Activated naive CD8-positive, alpha-beta T cell (primary cell): ENCODE results near the gene MRPS16.
"Not testable (repeated sequence)": the region's sequence is repeated elsewhere in the genome, so short reads cannot be mapped to it uniquely, and the experiment has no call there.

Experiments used
- H3K27ac Mint-ChIP-seq: one replicate; pipeline ENCODE4 v1.8.0; 2021; ENCODE audit warnings: mixed read lengths
- H3K27me3 Mint-ChIP-seq: one replicate; pipeline ENCODE4 v1.8.0; 2021; ENCODE audit warnings: mixed read lengths
- H3K36me3 Mint-ChIP-seq: one replicate; pipeline ENCODE4 v1.8.0; 2021; ENCODE audit warnings: mixed read lengths
- H3K4me1 Mint-ChIP-seq: one replicate; pipeline ENCODE4 v1.8.0; 2021; ENCODE audit warnings: low read depth, mixed read lengths
- H3K4me3 Mint-ChIP-seq: one replicate; pipeline ENCODE4 v1.8.0; 2021; ENCODE audit warnings: mild to moderate bottlenecking, mixed read lengths
- H3K9me3 Mint-ChIP-seq: one replicate; pipeline ENCODE4 v1.8.0; 2021; ENCODE audit warnings: low read depth, mixed read lengths

MRPS16 gene

GRCh38 chr10:73252445-73253224 lies at the start of gene MRPS16:
Gene MRPS16, minus strand, starts transcription at chr10:73252644. Its CDS starts 162 bp downstream, at chr10:73252482.
- H3K27me3 Mint-ChIP-seq, result no peaks in the 10 kb centered on the region
- H3K27ac Mint-ChIP-seq, result peak within 1 kb of the TSS; percentile 99
- no peaks in the 10 kb centered on the region for H3K9me3 Mint-ChIP-seq
- peaks cover 6% of the 10 kb centered on the region for H3K36me3 Mint-ChIP-seq
- H3K4me3 Mint-ChIP-seq, result peak within 1 kb of the TSS; percentile 96
- H3K4me1 Mint-ChIP-seq, result peaks cover 24% of the 10 kb centered on the region

DNA sequence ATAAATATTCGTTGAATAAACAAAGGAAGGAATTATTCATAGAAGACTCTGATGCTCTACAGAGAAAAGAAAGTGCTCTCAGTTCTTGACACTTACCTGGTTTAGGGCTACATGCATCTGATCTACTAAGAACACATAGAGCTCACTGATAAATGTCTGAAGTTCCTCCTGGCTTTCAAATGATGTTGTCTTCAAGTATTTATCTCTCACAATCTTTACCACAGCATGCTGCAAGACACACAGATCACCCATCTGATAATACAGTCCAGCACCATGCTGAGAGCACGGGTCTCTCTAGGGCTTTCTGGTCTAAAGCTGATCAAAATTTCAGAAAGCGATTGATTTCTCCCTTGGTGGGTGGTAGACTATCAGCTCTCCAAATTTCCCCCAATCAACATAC lies 44.5 kb upstream of the MRPS16 start:
- H3K4me3 Mint-ChIP-seq, result no peak overlapping the region
- H3K27ac Mint-ChIP-seq, result no peak overlapping the region
- no peaks in the 10 kb centered on the region for H3K4me1 Mint-ChIP-seq
- no peaks in the 10 kb centered on the region for H3K36me3 Mint-ChIP-seq
- no peaks in the 10 kb centered on the region for H3K27me3 Mint-ChIP-seq
- no peaks in the 10 kb centered on the region for H3K9me3 Mint-ChIP-seq

- no peak overlapping the region for H3K27ac Mint-ChIP-seq
- H3K4me3 Mint-ChIP-seq, result no peak overlapping the region
- no peaks in the 10 kb centered on the region for H3K9me3 Mint-ChIP-seq
- no peaks in the 10 kb centered on the region for H3K4me1 Mint-ChIP-seq
- peaks cover 10% of the 10 kb centered on the region for H3K36me3 Mint-ChIP-seq
- H3K27me3 Mint-ChIP-seq, result no peaks in the 10 kb centered on the region
Observed at GRCh38 chr10:73293461-73293860, 41.0 kb upstream of the MRPS16 start.

GRCh38 chr10:73289958-73290357 lies 37.5 kb upstream of the MRPS16 start:
- no peaks in the 10 kb centered on the region for H3K27me3 Mint-ChIP-seq
- no peaks in the 10 kb centered on the region for H3K9me3 Mint-ChIP-seq
- no peak overlapping the region for H3K27ac Mint-ChIP-seq
- H3K36me3 Mint-ChIP-seq, result peaks cover 13% of the 10 kb centered on the region
- H3K4me1 Mint-ChIP-seq, result no peaks in the 10 kb centered on the region
- H3K4me3 Mint-ChIP-seq, result no peak overlapping the region

DNA sequence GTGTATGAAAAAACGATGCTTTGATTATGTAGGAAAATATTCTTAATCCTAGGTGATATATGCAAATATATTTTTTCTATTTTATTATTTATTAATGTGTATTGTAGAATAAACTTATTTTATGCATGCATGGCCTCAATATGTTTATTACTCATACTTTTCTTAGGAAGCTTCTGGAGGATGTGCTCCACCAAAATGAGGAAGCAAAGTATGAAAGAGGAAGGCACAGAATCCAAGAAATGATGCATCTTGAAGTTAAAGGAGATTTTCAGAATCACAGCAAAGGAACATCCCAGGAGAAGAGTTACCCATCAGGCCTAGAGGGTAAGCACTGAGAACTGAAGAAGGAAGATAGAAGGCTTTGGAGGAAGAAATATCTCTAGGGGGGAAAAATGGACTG lies 35.0 kb upstream of the MRPS16 start:
- Mint-ChIP-seq H3K4me3 (no peak overlapping the region), H3K36me3 (peaks cover 13% of the 10 kb centered on the region), H3K4me1 (no peaks in the 10 kb centered on the region), H3K9me3 (no peaks in the 10 kb centered on the region), H3K27ac (no peak overlapping the region), H3K27me3 (no peaks in the 10 kb centered on the region)

DNA sequence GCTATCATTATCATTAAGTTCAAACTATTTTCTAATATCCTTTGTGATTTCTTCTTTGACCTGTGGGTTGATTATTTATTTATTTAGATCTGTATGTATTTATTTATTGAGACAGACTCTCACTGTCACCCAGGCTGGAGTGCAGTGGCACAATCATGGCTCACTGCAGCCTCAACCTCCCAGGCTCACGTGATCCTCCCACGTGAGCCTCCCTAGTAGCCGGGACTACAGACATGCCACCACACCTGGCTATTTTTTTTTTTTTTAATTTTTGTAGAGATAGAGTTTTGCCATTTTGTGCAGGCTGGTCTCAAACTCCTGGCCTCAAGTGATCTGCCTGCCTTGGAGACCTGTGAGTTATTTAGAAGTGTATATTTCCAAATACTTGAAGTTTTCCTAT lies 28.7 kb upstream of the MRPS16 start:
- Mint-ChIP-seq H3K4me3 (no peak overlapping the region), H3K9me3 (no peaks in the 10 kb centered on the region), H3K27ac (no peak overlapping the region), H3K36me3 (peaks cover 6% of the 10 kb centered on the region), H3K27me3 (no peaks in the 10 kb centered on the region), H3K4me1 (no peaks in the 10 kb centered on the region)

- Mint-ChIP-seq H3K9me3 (no peaks in the 10 kb centered on the region), H3K27ac (no peak overlapping the region), H3K27me3 (no peaks in the 10 kb centered on the region), H3K36me3 (no peaks in the 10 kb centered on the region), H3K4me3 (no peak overlapping the region), H3K4me1 (no peaks in the 10 kb centered on the region)
Observed at GRCh38 chr10:73264423-73264822, 12.0 kb upstream of the MRPS16 start.

DNA sequence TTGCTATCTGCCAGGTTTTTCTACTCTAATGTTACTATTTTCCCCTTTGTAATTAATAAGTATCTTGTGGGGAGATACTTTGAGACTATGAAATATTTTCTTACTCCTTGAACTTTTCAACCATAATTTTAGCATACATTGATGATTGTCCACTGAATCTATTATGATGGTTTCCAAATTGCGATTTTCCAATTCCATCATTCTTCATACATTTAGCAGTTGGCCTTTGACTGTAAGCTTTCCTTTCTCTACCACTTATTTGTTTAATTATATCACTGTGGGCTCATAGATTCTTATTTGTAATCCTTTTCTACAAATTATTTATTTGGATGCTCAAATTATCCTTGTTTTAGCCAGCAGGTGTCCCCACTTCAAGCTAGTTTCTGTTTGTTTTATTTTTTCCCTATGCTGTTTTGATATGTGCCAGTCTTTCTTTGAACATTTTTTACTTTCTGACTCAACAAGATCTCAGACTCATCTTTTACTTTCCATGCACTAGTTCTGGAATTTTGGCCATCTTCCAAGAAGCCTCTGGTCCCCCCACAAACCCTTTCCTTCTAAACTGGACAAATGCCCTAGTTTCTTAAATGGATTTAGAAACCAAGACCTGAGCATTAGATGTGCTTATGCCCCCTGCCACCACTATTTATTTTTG lies 11.4 kb upstream of the MRPS16 start:
- Mint-ChIP-seq H3K4me1 (no peaks in the 10 kb centered on the region), H3K9me3 (no peaks in the 10 kb centered on the region), H3K4me3 (no peak overlapping the region), H3K27ac (no peak overlapping the region), H3K36me3 (no peaks in the 10 kb centered on the region), H3K27me3 (no peaks in the 10 kb centered on the region)

DNA sequence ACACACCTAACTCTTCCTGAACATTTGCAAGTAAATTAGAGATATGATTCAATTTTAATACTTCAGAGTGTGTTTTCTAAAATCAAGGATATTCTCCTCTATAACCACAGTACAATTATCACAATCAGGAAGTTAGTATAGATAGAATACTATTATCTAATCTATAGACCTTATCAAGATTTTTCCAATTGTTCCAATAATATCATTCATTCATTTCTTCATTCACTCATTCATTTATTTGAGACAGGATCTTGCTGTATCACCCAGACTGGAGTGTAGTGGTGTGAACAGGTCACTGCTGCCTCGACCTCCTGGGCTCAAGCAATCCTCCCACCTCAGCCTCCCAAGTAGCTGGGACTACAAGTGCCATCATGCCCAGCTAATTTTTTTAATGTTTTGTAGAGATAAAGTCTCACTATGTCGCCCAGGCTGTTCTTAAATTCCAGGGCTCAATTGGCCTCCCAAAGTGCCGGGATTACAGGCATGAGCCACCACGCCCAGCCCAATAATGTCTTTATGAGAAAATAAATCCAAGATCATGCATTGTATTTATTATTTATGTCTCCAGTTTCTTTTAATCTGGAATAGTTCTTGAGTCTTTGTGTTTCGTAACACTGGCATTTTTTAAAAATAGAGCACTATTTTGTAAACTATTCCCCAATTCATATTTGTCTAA lies 10.6 kb upstream of the MRPS16 start:
- no peak overlapping the region for H3K27ac Mint-ChIP-seq
- H3K9me3 Mint-ChIP-seq, result no peaks in the 10 kb centered on the region
- H3K36me3 Mint-ChIP-seq, result no peaks in the 10 kb centered on the region
- no peak overlapping the region for H3K4me3 Mint-ChIP-seq
- H3K4me1 Mint-ChIP-seq, result no peaks in the 10 kb centered on the region
- no peaks in the 10 kb centered on the region for H3K27me3 Mint-ChIP-seq

DNA sequence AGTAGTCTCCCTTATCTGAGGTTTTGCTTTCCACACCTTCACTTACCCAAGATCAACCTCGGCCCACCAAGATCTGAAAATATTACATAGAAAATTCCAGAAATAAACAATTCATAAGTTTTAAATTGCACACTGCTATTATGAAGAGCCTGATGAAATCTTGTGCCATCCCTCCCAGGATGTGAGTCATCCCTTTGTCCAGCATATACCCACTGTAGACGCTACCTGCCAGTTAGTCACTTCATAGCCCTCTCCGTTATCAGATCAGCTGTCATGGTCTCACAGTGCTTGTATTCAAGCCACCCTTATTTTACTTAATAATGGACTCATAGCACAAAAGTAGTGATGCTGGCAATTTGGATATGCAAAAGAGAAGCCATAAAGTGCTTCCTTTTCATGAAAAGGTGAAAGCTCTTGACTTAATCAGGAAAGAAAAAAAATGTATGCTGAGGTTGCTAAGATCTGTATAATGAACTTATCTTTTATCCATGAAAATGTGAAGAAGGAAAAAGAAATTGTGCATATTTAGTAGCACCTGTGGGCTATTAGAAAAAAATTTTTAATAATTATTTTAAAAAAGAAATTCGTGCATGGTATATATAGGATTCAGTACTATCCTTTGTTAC lies 9.8 kb upstream of the MRPS16 start:
- no peaks in the 10 kb centered on the region for H3K27me3 Mint-ChIP-seq
- H3K4me3 Mint-ChIP-seq, result no peak overlapping the region
- no peaks in the 10 kb centered on the region for H3K4me1 Mint-ChIP-seq
- H3K9me3 Mint-ChIP-seq, result no peaks in the 10 kb centered on the region
- H3K27ac Mint-ChIP-seq, result no peak overlapping the region
- H3K36me3 Mint-ChIP-seq, result no peaks in the 10 kb centered on the region

DNA sequence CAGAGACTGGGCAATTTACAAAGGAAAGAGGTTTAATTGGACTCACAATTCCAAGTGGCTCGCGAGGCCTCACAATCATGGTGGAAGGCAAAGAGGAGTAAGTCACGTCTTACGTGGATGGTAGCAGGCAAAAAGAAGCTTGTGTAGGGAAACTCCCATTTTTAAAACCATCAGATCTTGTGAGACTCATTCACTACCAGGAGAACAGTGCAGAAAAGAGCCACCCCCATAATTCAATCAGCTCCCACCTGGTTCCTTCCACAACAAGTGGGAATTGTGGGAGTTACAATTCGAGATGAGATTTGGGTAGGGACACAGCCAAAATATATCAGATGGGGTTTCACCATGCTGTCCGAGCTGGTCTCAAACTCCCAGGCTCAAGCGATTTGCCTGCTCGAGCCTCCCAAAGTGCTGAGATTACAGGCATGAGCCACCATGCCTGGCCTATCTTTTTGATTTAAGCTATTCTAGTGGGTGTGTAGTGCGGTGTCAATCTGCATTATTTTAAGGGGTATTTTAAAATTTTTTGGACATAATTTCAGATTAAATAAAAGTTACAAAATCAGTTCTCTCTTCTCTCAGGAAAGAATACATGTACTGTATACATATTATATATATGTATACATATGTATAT lies 9.0 kb upstream of the MRPS16 start:
- H3K27me3 Mint-ChIP-seq, result no peaks in the 10 kb centered on the region
- H3K4me1 Mint-ChIP-seq, result no peaks in the 10 kb centered on the region
- H3K27ac Mint-ChIP-seq, result no peak overlapping the region
- H3K9me3 Mint-ChIP-seq, result no peaks in the 10 kb centered on the region
- H3K4me3 Mint-ChIP-seq, result no peak overlapping the region
- no peaks in the 10 kb centered on the region for H3K36me3 Mint-ChIP-seq

DNA sequence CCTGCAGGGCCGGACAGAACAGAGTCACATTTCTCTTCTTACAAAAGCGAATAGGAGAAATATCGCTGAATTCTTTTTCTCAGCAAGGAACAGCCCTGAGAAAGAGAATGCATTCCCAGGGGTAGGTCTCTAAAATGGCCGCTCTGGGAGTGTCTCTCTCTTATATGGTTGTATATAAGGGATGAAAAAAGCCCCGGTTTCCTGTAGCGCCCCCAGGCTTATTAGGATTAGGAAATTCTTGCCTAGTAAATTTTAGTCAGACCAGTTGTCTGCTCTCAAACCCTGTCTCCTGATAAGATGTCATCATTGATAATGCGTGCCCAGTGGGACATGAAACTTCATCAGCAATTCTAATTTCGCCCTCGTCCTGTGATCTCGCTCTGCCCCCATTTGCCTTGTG lies 6.2 kb upstream of the MRPS16 start:
- not testable (repeated sequence) for H3K9me3 Mint-ChIP-seq, H3K4me1 Mint-ChIP-seq, H3K36me3 Mint-ChIP-seq, H3K4me3 Mint-ChIP-seq, H3K27me3 Mint-ChIP-seq, H3K27ac Mint-ChIP-seq

- peak overlapping the region; percentile 96 for H3K4me3 Mint-ChIP-seq
- H3K9me3 Mint-ChIP-seq, result no peaks in the 10 kb centered on the region
- H3K27ac Mint-ChIP-seq, result peak overlapping the region; percentile 99
- H3K4me1 Mint-ChIP-seq, result peaks cover 22% of the 10 kb centered on the region
- H3K27me3 Mint-ChIP-seq, result no peaks in the 10 kb centered on the region
- H3K36me3 Mint-ChIP-seq, result peaks cover 4% of the 10 kb centered on the region
Observed at GRCh38 chr10:73253225-73253555, 746 bp upstream of the MRPS16 start.

GRCh38 chr10:73251683-73252444 lies 580 bp downstream of the MRPS16 start:
- H3K4me1 Mint-ChIP-seq, result peaks cover 24% of the 10 kb centered on the region
- no peaks in the 10 kb centered on the region for H3K9me3 Mint-ChIP-seq
- H3K27ac Mint-ChIP-seq, result peak overlapping the region; percentile 99
- H3K4me3 Mint-ChIP-seq, result peak overlapping the region; percentile 96
- H3K27me3 Mint-ChIP-seq, result no peaks in the 10 kb centered on the region
- peaks cover 6% of the 10 kb centered on the region for H3K36me3 Mint-ChIP-seq
